K562 (cell line): ENCODE results near the gene KXD1. TPM values are rescaled to one million over a fixed set of nuclear protein-coding genes. Genes with fewer than 3 reads are reported as not detected.
A peak's percentile ranks its signal among the peaks of the same experiment; 100 is the strongest.

Experiments
- GTF2A2 ChIP-seq: IDR thresholded peaks from 2 replicates; pipeline ENCODE4 v1.6.1; 2016; ENCODE audit warnings: mild to moderate bottlenecking, missing genetic modification characterization, missing compliant biosample characterization
- HEY1 ChIP-seq: fragments of 250-450 bp; sonication (Bioruptor Pico); IDR thresholded peaks from 2 replicates; pipeline ENCODE4 v1.5.0; 2020; ENCODE audit warnings: mild to moderate bottlenecking, moderate library complexity, borderline replicate concordance
- ILK ChIP-seq: fragments of 450-650 bp; IDR thresholded peaks from 2 replicates; pipeline ENCODE4 v1.6.1; 2016; ENCODE audit warnings: missing genetic modification characterization, low read depth, mild to moderate bottlenecking, missing compliant biosample characterization, moderate library complexity, borderline replicate concordance
- MIER1 ChIP-seq: fragments of 450-650 bp; IDR thresholded peaks from 2 replicates; pipeline ENCODE4 v1.6.1; 2016; ENCODE audit warnings: antibody characterized with exemption, mild to moderate bottlenecking, low read depth
- MLX ChIP-seq, 2 experiments: fragments of 450-650 bp in 1 of 2; sonication (generic) in 1 of 2; formaldehyde crosslinking; conservative IDR thresholded peaks; 2 replicates each; pipeline versions ENCODE4 v1.4.0 to v1.8.1; 2020 to 2022; ENCODE audit warnings: mild to moderate bottlenecking in 1 of 2, missing genetic modification reagents in 1 of 2
- MXI1 ChIP-seq: IDR thresholded peaks from 2 replicates; pipeline ENCODE4 v1.6.1; 2011; ENCODE audit warnings: low read depth, mild to moderate bottlenecking, improper control_type of control experiment, low read length
- RB1 ChIP-seq: fragments of 450-650 bp; IDR thresholded peaks from 2 replicates; pipeline ENCODE4 v1.6.1; 2017; ENCODE audit warnings: low read depth, mild to moderate bottlenecking
- RBM25 ChIP-seq: fragments of 200-400 bp; formaldehyde crosslinking; IDR thresholded peaks from 2 replicates; pipeline ENCODE4 v1.6.1; 2018; ENCODE audit warnings: low read length, low read depth, moderate library complexity; ENCODE audit not compliant: severe bottlenecking
- WHSC1 ChIP-seq: IDR thresholded peaks from one replicate; pipeline ENCODE4 v1.6.1; 2012; ENCODE audit warnings: low read length, control low read depth, inconsistent platforms
- ZNF639 ChIP-seq, 2 experiments: fragments of 200-800 bp in 1 of 2; sonication (Bioruptor generic) in 1 of 2; sonication (generic) in 1 of 2; formaldehyde crosslinking in 1 of 2; IDR thresholded peaks in 1 of 2; conservative IDR thresholded peaks in 1 of 2; 2 replicates each; pipeline versions ENCODE4 v1.5.0 to v1.6.1; 2016 to 2020; ENCODE audit warnings: missing compliant biosample characterization in 1 of 2, missing genetic modification characterization in 1 of 2, missing genetic modification reagents in 1 of 2
- polyA plus RNA-seq, 8 experiments: library from polyadenylated mRNA; depleted of rRNA in 4 of 8; stranded (reverse) in 5 of 8; unstranded in 3 of 8; fragments of >200 nt; fragmentation: Nextera tagmentation in 2 of 8; fragmentation: Illumina TruSeq in 1 of 8; extraction: Ambion mirVana in 2 of 8; extraction: Trizol in 1 of 8; gene quantifications; 2 replicates each; pipeline versions ENCODE4 v1.2.1 to v1.2.3, GENCODE V29; 2011 to 2014; ENCODE audit warnings: inconsistent platforms in 1 of 8, missing spikeins in 1 of 8
- total RNA-seq, 7 experiments: library from RNA; depleted of rRNA in 6 of 7; stranded (reverse); fragments of >200 nt in 6 of 7; fragmentation: Illumina TruSeq in 2 of 7; extraction: Trizol in 2 of 7; gene quantifications; 2 replicates each; pipeline versions ENCODE4 v1.2.1 to v1.2.3, GENCODE V29; 2011 to 2021; ENCODE audit warnings: low replicate concordance in 1 of 7

Gene KXD1
- total and polyA plus RNA-seq, 9 of the 15 experiments (the other 6 are each of a cell fraction or from before 2014, with no cell fraction given): 21.9 to 210 (median 118) TPM

- TF ChIP-seq MLX (CRISPR knock-in tag; conservative IDR thresholded peaks at IDR 0.05) (no peak), ZNF639 (CRISPR knock-in tag; conservative IDR thresholded peaks at IDR 0.05 in 1 of 2, IDR thresholded peaks at IDR 0.05 in 1 of 2) (no peak), GTF2A2 (no peak), HEY1 (CRISPR knock-in tag) (no peak), MIER1 (no peak), WHSC1 (no peak), RB1 (no peak), RBM25 (peak; percentile 22), ILK (no peak), MXI1 (no peak)
These were observed 24.6 kb upstream of the KXD1 start (continued) for GRCh38 chr19:18533058-18533457.
